Glutamatergic neuron (in vitro differentiated cells): ENCODE results near the gene ACTN1. TPM values are rescaled to one million over a fixed set of nuclear protein-coding genes. Genes with fewer than 3 reads are reported as not detected.

Experiments used
- DNase-seq: peaks from one replicate; pipeline ENCODE4 v3.0.0; 2022
- H3K27ac Mint-ChIP-seq: one replicate; pipeline ENCODE4 v1.8.0; 2020; ENCODE audit warnings: mild to moderate bottlenecking, mixed read lengths, inconsistent platforms; ENCODE audit not compliant: unreplicated experiment
- H3K27me3 Mint-ChIP-seq: one replicate; pipeline ENCODE4 v1.8.0; 2020; ENCODE audit warnings: mild to moderate bottlenecking, moderate library complexity, mixed read lengths, inconsistent platforms; ENCODE audit not compliant: unreplicated experiment
- H3K36me3 Mint-ChIP-seq: one replicate; pipeline ENCODE4 v1.8.0; 2020; ENCODE audit warnings: mild to moderate bottlenecking, mixed read lengths, inconsistent platforms; ENCODE audit not compliant: unreplicated experiment
- H3K4me1 Mint-ChIP-seq: one replicate; pipeline ENCODE4 v1.8.0; 2020; ENCODE audit warnings: mild to moderate bottlenecking, low read depth, mixed read lengths, inconsistent platforms; ENCODE audit not compliant: unreplicated experiment
- H3K4me3 Mint-ChIP-seq: one replicate; pipeline ENCODE4 v1.8.0; 2020; ENCODE audit warnings: mild to moderate bottlenecking, mixed read lengths, inconsistent platforms; ENCODE audit not compliant: unreplicated experiment
- H3K9me3 Mint-ChIP-seq: one replicate; pipeline ENCODE4 v1.8.0; 2020; ENCODE audit warnings: mild to moderate bottlenecking, moderate library complexity, mixed read lengths, inconsistent platforms; ENCODE audit not compliant: unreplicated experiment
- total RNA-seq: library from RNA; stranded (reverse); fragmentation: NEBNext Ultra II Directional; extraction: Animal tissue kit (Norgen Biotek cat#: 25700); gene quantifications from one replicate; pipeline ENCODE4 v1.2.1, GENCODE V29; 2021; ENCODE audit not compliant: unreplicated experiment
- TF ChIP-seq, protein P1 (sequence below): fragments of 200-600 bp; sonication (generic); IDR thresholded peaks from one replicate; pipeline ENCODE4 v1.5.0; 2021; ENCODE audit not compliant: partially characterized antibody, unreplicated experiment

The ACTN1 gene
- total RNA-seq, 1 donor from 2014 or later, result 48.1 TPM

DNA sequence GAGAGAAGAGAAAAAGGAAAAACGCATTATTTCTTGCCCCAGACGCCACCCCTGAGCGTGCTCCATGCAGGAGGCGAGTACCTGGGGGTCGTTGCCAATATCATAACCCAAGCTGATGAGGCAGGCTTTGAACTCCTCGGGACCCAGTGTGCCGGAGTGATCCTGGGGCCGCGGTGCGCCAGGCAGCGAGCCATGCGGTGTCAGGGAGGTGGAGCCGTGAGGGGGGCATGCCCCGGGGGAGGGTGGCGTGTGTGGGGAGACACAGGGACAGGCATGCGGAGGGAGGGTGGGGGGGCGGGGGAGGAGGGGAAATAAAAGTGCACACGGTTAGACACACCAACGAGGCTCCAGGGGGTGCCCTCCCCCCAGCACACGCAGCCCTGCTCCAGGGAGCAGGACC is 100.2 kb downstream of the ACTN1 start:
- H3K9me3 Mint-ChIP-seq, result peaks cover 5% of the 10 kb centered on the region
- H3K27ac Mint-ChIP-seq, result no peak overlapping the region
- DNase-seq, result no peak
- H3K36me3 Mint-ChIP-seq, result peaks cover 9% of the 10 kb centered on the region
- H3K27me3 Mint-ChIP-seq, result peaks cover 7% of the 10 kb centered on the region
- H3K4me3 Mint-ChIP-seq, result no peak overlapping the region
- TF ChIP-seq, protein P1, sequence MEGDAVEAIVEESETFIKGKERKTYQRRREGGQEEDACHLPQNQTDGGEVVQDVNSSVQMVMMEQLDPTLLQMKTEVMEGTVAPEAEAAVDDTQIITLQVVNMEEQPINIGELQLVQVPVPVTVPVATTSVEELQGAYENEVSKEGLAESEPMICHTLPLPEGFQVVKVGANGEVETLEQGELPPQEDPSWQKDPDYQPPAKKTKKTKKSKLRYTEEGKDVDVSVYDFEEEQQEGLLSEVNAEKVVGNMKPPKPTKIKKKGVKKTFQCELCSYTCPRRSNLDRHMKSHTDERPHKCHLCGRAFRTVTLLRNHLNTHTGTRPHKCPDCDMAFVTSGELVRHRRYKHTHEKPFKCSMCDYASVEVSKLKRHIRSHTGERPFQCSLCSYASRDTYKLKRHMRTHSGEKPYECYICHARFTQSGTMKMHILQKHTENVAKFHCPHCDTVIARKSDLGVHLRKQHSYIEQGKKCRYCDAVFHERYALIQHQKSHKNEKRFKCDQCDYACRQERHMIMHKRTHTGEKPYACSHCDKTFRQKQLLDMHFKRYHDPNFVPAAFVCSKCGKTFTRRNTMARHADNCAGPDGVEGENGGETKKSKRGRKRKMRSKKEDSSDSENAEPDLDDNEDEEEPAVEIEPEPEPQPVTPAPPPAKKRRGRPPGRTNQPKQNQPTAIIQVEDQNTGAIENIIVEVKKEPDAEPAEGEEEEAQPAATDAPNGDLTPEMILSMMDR, result no peak
- peaks cover 4% of the 10 kb centered on the region for H3K4me1 Mint-ChIP-seq

DNA sequence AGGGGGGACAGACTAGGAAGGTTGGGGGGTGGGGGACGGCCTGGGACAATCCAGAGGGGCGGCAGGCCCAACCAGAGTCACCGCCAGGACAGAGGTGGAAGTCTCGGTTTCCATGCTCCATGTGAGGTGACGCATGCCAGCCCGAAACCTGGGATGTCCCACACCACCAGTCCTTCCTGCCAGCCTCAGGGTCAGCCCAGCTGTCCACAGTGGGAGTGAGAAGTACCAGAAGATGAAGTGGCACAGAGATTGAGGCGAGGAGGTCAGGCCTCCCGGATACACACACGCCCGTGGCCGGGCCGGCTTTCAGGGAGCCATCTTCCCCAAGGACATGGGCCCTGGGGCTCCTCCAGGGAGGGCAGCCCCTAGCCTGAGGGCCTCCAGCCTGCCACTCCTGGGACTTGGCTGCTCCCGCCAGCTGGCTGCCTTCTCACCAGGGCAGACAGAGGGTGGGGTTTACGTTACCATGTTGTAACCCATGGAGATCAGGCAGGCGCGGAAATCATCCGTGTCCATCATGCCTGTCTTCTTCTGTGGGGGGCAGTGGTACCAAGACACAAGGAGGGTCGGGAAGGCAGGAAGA is 101.0 kb downstream of the ACTN1 start:
- H3K9me3 Mint-ChIP-seq, result peaks cover 13% of the 10 kb centered on the region
- DNase-seq, result no peak
- H3K27me3 Mint-ChIP-seq, result peaks cover 7% of the 10 kb centered on the region
- H3K4me3 Mint-ChIP-seq, result no peak overlapping the region
- TF ChIP-seq, protein P1, result no peak
- H3K4me1 Mint-ChIP-seq, result peaks cover 12% of the 10 kb centered on the region
- H3K36me3 Mint-ChIP-seq, result peaks cover 9% of the 10 kb centered on the region
- H3K27ac Mint-ChIP-seq, result peak overlapping the region; percentile 45

DNA sequence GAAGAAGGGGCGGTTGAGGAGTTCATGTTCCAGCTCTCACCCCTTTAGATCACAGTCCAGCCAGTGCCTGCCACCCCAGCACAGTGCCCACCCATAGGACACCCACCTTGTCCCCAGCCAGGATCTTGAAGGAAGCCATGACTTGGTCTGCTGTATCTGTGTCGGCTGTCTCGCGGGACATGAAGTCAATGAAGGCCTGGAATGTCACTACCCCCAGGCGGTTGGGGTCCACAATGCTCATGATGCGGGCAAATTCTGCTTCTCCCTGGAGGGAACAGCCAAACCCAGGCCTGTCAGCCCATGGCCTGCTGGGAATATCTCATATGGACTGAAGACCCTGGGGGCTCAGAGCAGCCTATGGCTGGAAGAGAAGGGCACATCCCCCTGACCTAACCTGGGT is 102.1 kb downstream of the ACTN1 start:
- DNase-seq, result no peak
- TF ChIP-seq, protein P1, result no peak
- Mint-ChIP-seq H3K4me1 (peaks cover 14% of the 10 kb centered on the region), H3K27me3 (peaks cover 4% of the 10 kb centered on the region), H3K36me3 (peaks cover 12% of the 10 kb centered on the region), H3K9me3 (peaks cover 15% of the 10 kb centered on the region), H3K27ac (no peak overlapping the region), H3K4me3 (no peak overlapping the region)

DNA sequence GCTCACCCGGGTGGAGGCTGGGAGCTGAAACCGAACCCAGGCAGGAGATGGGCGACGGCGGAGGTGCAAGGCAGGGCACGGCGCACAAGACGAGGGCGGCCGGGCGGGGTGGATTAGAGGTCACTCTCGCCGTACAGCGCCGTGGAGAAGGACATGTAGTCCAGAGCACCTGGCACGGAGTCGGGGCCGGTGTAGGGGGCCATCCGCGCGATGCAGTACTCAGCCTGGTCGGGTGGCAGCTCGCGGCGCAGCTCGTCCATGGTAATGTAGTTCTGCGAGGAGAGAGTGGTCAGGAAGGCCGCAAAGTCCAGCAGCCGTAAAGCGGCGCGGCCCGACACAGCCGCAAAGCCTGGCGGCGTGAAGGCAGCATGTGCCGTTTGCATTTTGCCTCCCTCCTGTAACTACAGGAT is 104.4 kb downstream of the ACTN1 start:
- Mint-ChIP-seq H3K4me3 (no peak overlapping the region), H3K27me3 (peaks cover 4% of the 10 kb centered on the region), H3K36me3 (peaks cover 12% of the 10 kb centered on the region), H3K27ac (no peak overlapping the region), H3K4me1 (peaks cover 14% of the 10 kb centered on the region), H3K9me3 (peaks cover 15% of the 10 kb centered on the region)
- TF ChIP-seq, protein P1, result no peak
- DNase-seq, result no peak

DNA sequence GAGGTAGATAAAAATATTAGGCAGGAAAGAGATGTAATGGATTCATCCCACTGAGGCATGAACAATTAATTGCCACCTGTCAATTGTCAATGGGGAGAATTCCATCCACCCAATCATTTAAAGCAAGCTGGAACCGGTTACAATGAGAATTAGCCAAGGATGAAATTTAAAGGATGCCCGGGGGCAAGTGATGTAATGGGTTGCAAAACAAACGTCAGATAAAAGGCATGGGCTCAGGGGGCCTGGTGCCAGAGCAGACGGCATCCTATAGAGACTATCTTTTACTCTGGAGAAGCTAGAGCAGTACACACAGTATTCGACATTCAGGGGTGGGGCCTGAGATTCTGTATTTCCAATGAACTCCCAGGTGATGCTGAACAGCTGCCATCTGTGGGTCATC is 105.7 kb downstream of the ACTN1 start:
- Mint-ChIP-seq H3K36me3 (peaks cover 8% of the 10 kb centered on the region), H3K4me1 (peaks cover 12% of the 10 kb centered on the region), H3K27me3 (no peaks in the 10 kb centered on the region), H3K9me3 (peaks cover 12% of the 10 kb centered on the region), H3K27ac (peak overlapping the region; percentile 75), H3K4me3 (peak overlapping the region; percentile 54)
- DNase-seq, result no peak
- TF ChIP-seq, protein P1, result no peak
